HG03575 (cell line): Measurements from ENCODE around the gene SPATA3.
"Not testable (repeated sequence)": the region's sequence is repeated elsewhere in the genome, so short reads cannot be mapped to it uniquely, and the experiment has no call there.

Experiments used
- ATAC-seq: cut with Tn5 transposase; IDR thresholded peaks from one replicate; pipeline ENCODE4 v1.9.1; 2021; ENCODE audit not compliant: unreplicated experiment, insufficient number of reproducible peaks, low FRiP score; ENCODE audit errors: extremely low read depth

The SPATA3 gene

GRCh38 chr2:230987137-230988020 lies 8.5 kb upstream of the SPATA3 start:
- ATAC-seq: no peak

GRCh38 chr2:230989731-230990130 lies 6.2 kb upstream of the SPATA3 start:
- ATAC-seq: no peak

- ATAC-seq: no peak
Observed at GRCh38 chr2:230990131-230990898, 5.6 kb upstream of the SPATA3 start.

- no peak for ATAC-seq
Observed at GRCh38 chr2:230990899-230991150, 5.1 kb upstream of the SPATA3 start.

- ATAC-seq: no peak
Observed at GRCh38 chr2:230991598-230991997, 4.3 kb upstream of the SPATA3 start.

- no peak for ATAC-seq
Observed at GRCh38 chr2:230996661-230997060, 740 bp downstream of the SPATA3 start.

GRCh38 chr2:230998882-230999281 lies 3.0 kb downstream of the SPATA3 start:
- no peak for ATAC-seq

- ATAC-seq: no peak
Observed at GRCh38 chr2:230999477-230999876, 3.6 kb downstream of the SPATA3 start.

- no peak for ATAC-seq
Observed at GRCh38 chr2:231000211-231000904, 4.4 kb downstream of the SPATA3 start.

- no peak for ATAC-seq
Observed at GRCh38 chr2:231001036-231001435, 5.1 kb downstream of the SPATA3 start.

- ATAC-seq: no peak
Observed at GRCh38 chr2:231001921-231002320, 6.0 kb downstream of the SPATA3 start.

- no peak for ATAC-seq
Observed at GRCh38 chr2:231002641-231003040, 6.7 kb downstream of the SPATA3 start.

- no peak for ATAC-seq
Observed at GRCh38 chr2:231003186-231003585, 7.3 kb downstream of the SPATA3 start.

GRCh38 chr2:231004930-231005329 lies 9.0 kb downstream of the SPATA3 start:
- ATAC-seq: not testable (repeated sequence)

GRCh38 chr2:231007286-231008098 lies 11.6 kb downstream of the SPATA3 start:
- no peak for ATAC-seq

GRCh38 chr2:231008131-231008530 lies 12.2 kb downstream of the SPATA3 start:
- ATAC-seq: no peak

- ATAC-seq: no peak
Observed at GRCh38 chr2:231009236-231009919, 13.5 kb downstream of the SPATA3 start.

- no peak for ATAC-seq
Observed at GRCh38 chr2:231010201-231010730, 14.3 kb downstream of the SPATA3 start.
